Stomach (tissue), 9 donors: ENCODE measurements around the gene SCG5. TPM values are rescaled to one million over a fixed set of nuclear protein-coding genes. Genes with fewer than 3 reads are reported as not detected.

Source experiments
- DNase-seq, 2 donors: peaks; one replicate each; pipeline versions ENCODE4 v3.0.0 to v3.0.0-alpha.2; 2013 to 2019
- H3K27ac ChIP-seq, 5 donors: fragments of 200-600 bp in 4 of 5; sonication (generic) in 4 of 5; one replicate each; pipeline ENCODE4 v1.5.1; 2013 to 2019; ENCODE audit warnings: mild to moderate bottlenecking in 1 of 5, moderate library complexity in 1 of 5
- H3K27me3 ChIP-seq, 3 donors: fragments of 200-600 bp; sonication (generic); one replicate each; pipeline ENCODE4 v1.5.1; 2017 to 2019; ENCODE audit warnings: mixed run types in 1 of 3
- H3K36me3 ChIP-seq, 4 donors: fragments of 200-600 bp; sonication (generic); 1 replicate in 3 of 4; 2 replicates in 1 of 4; pipeline ENCODE4 v1.5.1; 2016 to 2019
- H3K4me1 ChIP-seq, 4 donors: fragments of 200-600 bp; sonication (generic); one replicate each; pipeline ENCODE4 v1.5.1; 2016 to 2019
- H3K4me3 ChIP-seq, 4 donors: fragments of 200-600 bp; sonication (generic) in 3 of 4; one replicate each; pipeline ENCODE4 v1.5.1; 2016 to 2019; ENCODE audit warnings: mild to moderate bottlenecking in 1 of 4
- H3K9me3 ChIP-seq, 4 donors: fragments of 200-600 bp; sonication (generic); one replicate each; pipeline ENCODE4 v1.5.1; 2016 to 2019
- CTCF ChIP-seq, 7 experiments: fragments of 450-650 bp in 4 of 7; fragments of 200-600 bp in 3 of 7; sonication (generic) in 3 of 7; IDR thresholded peaks; one replicate each; pipeline ENCODE4 v1.5.1; 2016 to 2019; ENCODE audit warnings: antibody characterized with exemption in 7 of 7, control low read depth in 2 of 7, mild to moderate bottlenecking in 1 of 7
- EP300 ChIP-seq: sonication (generic); formaldehyde crosslinking; IDR thresholded peaks from one replicate; pipeline ENCODE4 v1.6.1; 2017; ENCODE audit warnings: antibody characterized with exemption
- POLR2A ChIP-seq, 4 donors: fragments of 450-650 bp; IDR thresholded peaks; one replicate each; pipeline ENCODE4 v1.6.1; 2016; ENCODE audit warnings: antibody characterized with exemption in 4 of 4, control low read depth in 2 of 4, mild to moderate bottlenecking in 1 of 4, moderate library complexity in 1 of 4
- POLR2AphosphoS5 ChIP-seq, 3 donors: sonication (generic); formaldehyde crosslinking; IDR thresholded peaks; one replicate each; pipeline ENCODE4 v1.6.1; 2016; ENCODE audit warnings: antibody characterized with exemption in 3 of 3
- WGBS, 5 donors: extraction: QIAGEN DNeasy Blood & Tissue Kit in 3 of 5; methylation state at CpG; one replicate each; pipeline versions ENCODE4 v1.1.5 to v1.1.7; 2013 to 2018; 5-methylcytosine and 5-hydroxymethylcytosine counted together
- intact Hi-C: fragments of 100-400 bp; cut with DNase I; formaldehyde crosslinking; loops from one replicate; pipeline ENCODE4 v1.15.1; 2023; ENCODE audit warnings: low total_unique reads
- polyA plus RNA-seq, 3 donors: library from polyadenylated mRNA; stranded (reverse); fragments of 200-250 nt; gene quantifications; one replicate each; pipeline ENCODE4 v1.2.3, GENCODE V29; 2013
- total RNA-seq, 5 donors: library from RNA; depleted of rRNA; stranded (reverse); fragments of >200 nt; gene quantifications; one replicate each; pipeline versions ENCODE4 v1.1.0 to v1.2.3, GENCODE V29; 2014 to 2016
- donor health status: healthy with polysubstance abuse.
- donor health status: Bipolar disorder and iron deficiency.
- donor health status: healthy.

SCG5 gene
- total and polyA plus RNA-seq, 8 donors, result 1.4 to 16.5 (median 3.9) TPM; not detected in 3

- peak overlapping the region in 4 of 5 donors; percentile 30 to 70 (median 58) for H3K27ac ChIP-seq
- WGBS, 5 donors, result 23 to 57% (median 38%) methylated on average over 5 of the region's 5 CpGs
- intact Hi-C loops, result no loop called here
Observed at GRCh38 chr15:32657198-32657883, 15.8 kb downstream of the SCG5 start.

GRCh38 chr15:32657941-32658340 is 16.4 kb downstream of the SCG5 start:
- TF ChIP-seq CTCF (IDR thresholded peaks at IDR 0.05), result no peak
- TF ChIP-seq EP300, result no peak
- TF ChIP-seq POLR2AphosphoS5 (IDR thresholded peaks at IDR 0.05), result no peak
- TF ChIP-seq POLR2A (IDR thresholded peaks at IDR 0.05), result no peak
- Histone ChIP-seq H3K36me3 (no peaks in the 10 kb centered on the region), H3K4me1 (peaks cover 0 to 25% (median 6%) of the 10 kb centered on the region in 4 donors), H3K4me3 (no peak overlapping the region), H3K9me3 (no peaks in the 10 kb centered on the region), H3K27ac (peak overlapping the region in 4 of 5 donors; percentile 6 to 70 (median 60)), H3K27me3 (no peaks in the 10 kb centered on the region)
- intact Hi-C loops, result no loop called here
- WGBS, 5 donors, result 55 to 80% (median 72%) methylated on average over 2 of the region's 2 CpGs
- no peak for DNase-seq

More at GRCh38 chr15:32657198-32657883, 15.8 kb downstream of the SCG5 start:
- DNase-seq, result peak; percentile 64 to 70
- no peaks in the 10 kb centered on the region for H3K27me3 ChIP-seq
- no peaks in the 10 kb centered on the region for H3K36me3 ChIP-seq
- peaks cover 0 to 25% (median 6%) of the 10 kb centered on the region in 4 donors for H3K4me1 ChIP-seq
- H3K9me3 ChIP-seq, result no peaks in the 10 kb centered on the region
- no peak overlapping the region for H3K4me3 ChIP-seq
- TF ChIP-seq CTCF (IDR thresholded peaks at IDR 0.05) (peak in 3 of 7 experiments; percentile 8 to 26 (median 25)), EP300 (no peak), POLR2AphosphoS5 (IDR thresholded peaks at IDR 0.05) (peak in 2 of 3 donors; percentile 36 to 74)

GRCh38 chr15:32659340-32660155 is 18.0 kb downstream of the SCG5 start:
- H3K4me3 ChIP-seq, result no peak overlapping the region
- H3K4me1 ChIP-seq, result peaks cover 0 to 25% (median 6%) of the 10 kb centered on the region in 4 donors
- no peaks in the 10 kb centered on the region for H3K36me3 ChIP-seq
- DNase-seq, result no peak
- H3K9me3 ChIP-seq, result no peaks in the 10 kb centered on the region
- no peaks in the 10 kb centered on the region for H3K27me3 ChIP-seq
- H3K27ac ChIP-seq, result peak overlapping the region in 1 of 5 donors; percentile 10
- peak in 1 of 3 donors; percentile 43 for TF ChIP-seq POLR2AphosphoS5 (IDR thresholded peaks at IDR 0.05)
- no peak for TF ChIP-seq POLR2A (IDR thresholded peaks at IDR 0.05)
- TF ChIP-seq EP300, result no peak
- 50 to 56% (median 53%) methylated on average over 6 of the region's 6 CpGs for WGBS, 5 donors
- intact Hi-C loops, result loop anchor here (10.0 kb wide), 1 partner anchor 335 kb away; no protein-coding TSS in a partner anchor

GRCh38 chr15:32663671-32664070 is 22.2 kb downstream of the SCG5 start:
- Histone ChIP-seq H3K36me3 (no peaks in the 10 kb centered on the region), H3K4me1 (peaks cover 0 to 4% (median 0%) of the 10 kb centered on the region in 4 donors), H3K9me3 (no peaks in the 10 kb centered on the region), H3K4me3 (no peak overlapping the region), H3K27ac (no peak overlapping the region), H3K27me3 (no peaks in the 10 kb centered on the region)
- intact Hi-C loops, result loop anchor here (10.0 kb wide), 1 partner anchor 331 kb away; no protein-coding TSS in a partner anchor
- WGBS, 5 donors, result 80 to 98% (median 97%) methylated on average over 4 of the region's 4 CpGs
- no peak for DNase-seq
- no peak for TF ChIP-seq CTCF (IDR thresholded peaks at IDR 0.05)
- TF ChIP-seq EP300, result no peak
- TF ChIP-seq POLR2AphosphoS5 (IDR thresholded peaks at IDR 0.05), result no peak
- TF ChIP-seq POLR2A (IDR thresholded peaks at IDR 0.05), result no peak
